KBM-7 (cell line): Measurements from ENCODE around the gene PNKD.

Experiments used
- DNase-seq: peaks from one replicate; pipeline ENCODE4 v3.0.0-alpha.2; 2015
- in situ Hi-C: fragments of 300-500 bp; cut with MboI; formaldehyde crosslinking; loops from 2 replicates; pipeline ENCODE4 v1.14.3; 2020; ENCODE audit warnings: low sequenced_read_pairs, low pct_unique_long_range_greater_than_20kb, mixed read lengths

Gene PNKD

GRCh38 chr2:218253232-218253625, 17.1 kb upstream of the PNKD start:
- in situ Hi-C loops: no loop called here
- no peak for DNase-seq

- DNase-seq: no peak
- in situ Hi-C loops: no loop called here
Measured at GRCh38 chr2:218255446-218255845, 14.9 kb upstream of the PNKD start.

- no peak for DNase-seq
- in situ Hi-C loops: no loop called here
Measured at GRCh38 chr2:218256612-218257350, 13.5 kb upstream of the PNKD start.

- in situ Hi-C loops: no loop called here
Measured at GRCh38 chr2:218257390-218257981, 12.8 kb upstream of the PNKD start.

GRCh38 chr2:218259099-218259961, 11.0 kb upstream of the PNKD start:
- DNase-seq: no peak
- in situ Hi-C loops: no loop called here

More at GRCh38 chr2:218257390-218257981, 12.8 kb upstream of the PNKD start:
- peak; percentile 87 for DNase-seq

GRCh38 chr2:218260166-218260565, 10.2 kb upstream of the PNKD start:
- in situ Hi-C loops: no loop called here
- DNase-seq: no peak

- DNase-seq: no peak
- in situ Hi-C loops: no loop called here
Measured at GRCh38 chr2:218260742-218261422, 9.4 kb upstream of the PNKD start, which contains the start of gene GPBAR1. TSS of gene GPBAR1 (plus strand) at chr2:218261015. CDS start at chr2:218262725, 1,710 bp downstream.

- DNase-seq: no peak
Measured at GRCh38 chr2:218261423-218262236, 8.7 kb upstream of the PNKD start.

GRCh38 chr2:218262237-218262600, 8.1 kb upstream of the PNKD start:
- in situ Hi-C loops: no loop called here
- no peak for DNase-seq

More at GRCh38 chr2:218261423-218262236, 8.7 kb upstream of the PNKD start:
- in situ Hi-C loops: no loop called here

- in situ Hi-C loops: no loop called here
Measured at GRCh38 chr2:218262631-218263586, 7.4 kb upstream of the PNKD start.

GRCh38 chr2:218263817-218264641, 6.3 kb upstream of the PNKD start:
- in situ Hi-C loops: no loop called here
- no peak for DNase-seq

More at GRCh38 chr2:218262631-218263586, 7.4 kb upstream of the PNKD start:
- no peak for DNase-seq

GRCh38 chr2:218264773-218265561, 5.4 kb upstream of the PNKD start:
- DNase-seq: no peak
- in situ Hi-C loops: no loop called here

GRCh38 chr2:218265626-218266025, 4.7 kb upstream of the PNKD start:
- in situ Hi-C loops: no loop called here
- DNase-seq: no peak

GRCh38 chr2:218266316-218266979, 3.9 kb upstream of the PNKD start:
- DNase-seq: no peak
- in situ Hi-C loops: no loop called here

- no peak for DNase-seq
- in situ Hi-C loops: no loop called here
Measured at GRCh38 chr2:218267259-218267658, 3.1 kb upstream of the PNKD start.
